ENCODE results near the gene FDXR.

GRCh38 chr17:74882517-74883240 lies 9.9 kb upstream of the FDXR start:
- TF ChIP-seq POLR2A (IDR thresholded peaks at IDR 0.05; ENCODE audit: low read depth, low read length) (no peak), POLR2AphosphoS5 (IDR thresholded peaks at IDR 0.05; ENCODE audit: low read depth, low read length) (no peak)

Data from GM12892 (cell line).